K562 (cell line): ENCODE data around the gene MFSD6.

ENCODE experiments used
- CTCF ChIP-seq, 3 experiments: IDR thresholded peaks in 2 of 3; conservative IDR thresholded peaks in 1 of 3; 2 replicates each; pipeline ENCODE4 v1.5.1; 2011 to 2012; ENCODE audit warnings: low read length in 3 of 3, mild to moderate bottlenecking in 3 of 3, control low read depth in 2 of 3, improper control_type of control experiment in 1 of 3, inconsistent platforms in 1 of 3, low read depth in 1 of 3, mixed read lengths in 1 of 3, moderate library complexity in 1 of 3; ENCODE audit not compliant: insufficient read depth in 2 of 3
- EZH2 ChIP-seq: IDR thresholded peaks from 2 replicates; pipeline ENCODE4 v1.6.1; 2012; ENCODE audit warnings: low read depth, mild to moderate bottlenecking, inconsistent platforms, low read length, borderline replicate concordance
- NFXL1 ChIP-seq: fragments of 450-650 bp; formaldehyde crosslinking; IDR thresholded peaks from 2 replicates; pipeline ENCODE4 v1.4.0; 2021; ENCODE audit warnings: mild to moderate bottlenecking
- NFYB ChIP-seq: IDR thresholded peaks from 2 replicates; pipeline ENCODE4 v1.6.1; 2011; ENCODE audit warnings: mild to moderate bottlenecking, moderate library complexity; ENCODE audit not compliant: insufficient read length; ENCODE audit errors: extremely low read depth
- PTBP1 ChIP-seq: fragments of 200-400 bp; formaldehyde crosslinking; IDR thresholded peaks from 2 replicates; pipeline ENCODE4 v1.6.1; 2017; ENCODE audit warnings: low read depth, low read length
- RAD51 ChIP-seq: fragments of 450-650 bp; IDR thresholded peaks from 2 replicates; pipeline ENCODE4 v1.7.1; 2016; ENCODE audit warnings: low read depth, mild to moderate bottlenecking, borderline replicate concordance
- REST ChIP-seq, 2 experiments: fragments of 450-650 bp; formaldehyde crosslinking in 1 of 2; IDR thresholded peaks; 2 replicates each; pipeline versions ENCODE4 v1.4.0 to v1.6.1; 2014 to 2020; ENCODE audit warnings: mild to moderate bottlenecking in 2 of 2, borderline replicate concordance in 1 of 2, low read depth in 1 of 2
- RNF2 ChIP-seq: sonication (generic); IDR thresholded peaks from 2 replicates; pipeline ENCODE4 v1.6.1; 2016
- SIN3A ChIP-seq, 2 experiments: fragments of 150-350 bp in 1 of 2; IDR thresholded peaks; 2 replicates each; pipeline ENCODE4 v1.6.1; 2011 to 2016; ENCODE audit warnings: borderline replicate concordance in 2 of 2, low read depth in 2 of 2, low read length in 2 of 2, mild to moderate bottlenecking in 2 of 2, moderate library complexity in 2 of 2; ENCODE audit not compliant: control insufficient read depth in 1 of 2
- SRSF9 ChIP-seq: fragments of 200-400 bp; formaldehyde crosslinking; IDR thresholded peaks from 2 replicates; pipeline ENCODE4 v1.6.1; 2017; ENCODE audit warnings: low read depth, low read length, borderline replicate concordance

DNA sequence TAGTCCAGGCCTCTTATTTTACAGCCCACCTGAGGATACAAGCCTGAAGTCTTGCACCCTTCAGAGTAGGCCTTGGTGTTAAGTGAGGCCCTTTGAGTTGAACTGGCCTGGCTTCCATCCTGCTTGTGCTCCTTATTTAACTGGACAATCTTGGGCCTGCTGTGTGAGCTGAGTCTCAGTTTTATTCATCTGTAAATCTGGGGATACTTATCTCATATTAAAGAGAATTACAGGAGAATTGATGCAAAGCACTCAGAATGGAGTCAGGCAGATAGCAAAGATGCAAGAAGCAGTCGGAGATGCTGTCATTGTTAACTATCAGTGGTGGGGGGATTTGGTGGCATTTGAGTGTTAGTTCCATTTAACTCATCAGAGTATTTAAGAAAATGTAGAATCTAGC lies 36.8 kb downstream of the MFSD6 start:
- TF ChIP-seq SIN3A (IDR thresholded peaks at IDR 0.05; ENCODE audit: borderline replicate concordance in 2 of 2, control insufficient read depth in 1 of 2, low read depth in 2 of 2, low read length in 2 of 2) (no peak), REST (IDR thresholded peaks at IDR 0.05; ENCODE audit: borderline replicate concordance) (no peak), REST (CRISPR knock-in tag; IDR thresholded peaks at IDR 0.05; ENCODE audit: low read depth) (no peak), NFYB (no peak), EZH2 (no peak), CTCF (IDR thresholded peaks at IDR 0.05 in 2 of 3, conservative IDR thresholded peaks at IDR 0.05 in 1 of 3; ENCODE audit: insufficient read depth in 2 of 3, low read depth in 1 of 3, low read length in 3 of 3) (no peak), RAD51 (no peak), RNF2 (no peak), NFXL1 (CRISPR knock-in tag) (no peak), PTBP1 (no peak), SRSF9 (no peak)
